Measurements from ENCODE around the gene ZNF576.
"Not testable (repeated sequence)": the region's sequence is repeated elsewhere in the genome, so short reads cannot be mapped to it uniquely, and the experiment has no call there.

The ZNF576 gene

DNA sequence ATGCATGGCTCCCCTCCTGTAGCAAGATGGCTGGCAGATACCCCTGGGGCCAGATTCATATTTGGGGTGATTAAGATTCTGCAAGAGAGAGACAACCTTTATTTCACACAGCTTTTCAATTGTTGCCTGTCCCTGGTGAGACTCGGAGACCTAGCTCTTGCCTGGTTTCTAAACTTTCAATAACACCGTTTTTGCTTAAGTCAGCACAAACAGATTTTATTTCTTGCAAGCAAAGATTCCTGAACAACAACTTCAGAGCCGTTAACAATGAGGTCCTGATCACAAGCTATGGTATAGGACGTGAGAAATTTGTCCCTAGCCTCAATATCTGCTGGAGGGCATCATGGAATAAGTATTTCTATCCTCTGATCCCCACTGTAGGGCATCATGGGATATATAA, 46.1 kb downstream of the ZNF576 start:
- H3K4me3 ChIP-seq (ENCODE audit: low read depth, low read length): no peak overlapping the region
- no peak for TF ChIP-seq CTCF (IDR thresholded peaks at IDR 0.05; ENCODE audit: control insufficient read depth, extremely low read depth, insufficient read depth)
- DNase-seq (ENCODE audit: low read depth): no peak

- no peak for TF ChIP-seq CTCF (IDR thresholded peaks at IDR 0.05; ENCODE audit: control insufficient read depth, extremely low read depth, insufficient read depth)
- no peak overlapping the region for H3K4me3 ChIP-seq (ENCODE audit: low read depth, low read length)
- no peak for DNase-seq (ENCODE audit: low read depth)
Measured at GRCh38 chr19:43643326-43643725, 46.9 kb downstream of the ZNF576 start.

GRCh38 chr19:43644181-43644580, 47.8 kb downstream of the ZNF576 start:
- no peak for TF ChIP-seq CTCF (IDR thresholded peaks at IDR 0.05; ENCODE audit: control insufficient read depth, extremely low read depth, insufficient read depth)
- DNase-seq (ENCODE audit: low read depth): no peak
- H3K4me3 ChIP-seq (ENCODE audit: low read depth, low read length): no peak overlapping the region

DNA sequence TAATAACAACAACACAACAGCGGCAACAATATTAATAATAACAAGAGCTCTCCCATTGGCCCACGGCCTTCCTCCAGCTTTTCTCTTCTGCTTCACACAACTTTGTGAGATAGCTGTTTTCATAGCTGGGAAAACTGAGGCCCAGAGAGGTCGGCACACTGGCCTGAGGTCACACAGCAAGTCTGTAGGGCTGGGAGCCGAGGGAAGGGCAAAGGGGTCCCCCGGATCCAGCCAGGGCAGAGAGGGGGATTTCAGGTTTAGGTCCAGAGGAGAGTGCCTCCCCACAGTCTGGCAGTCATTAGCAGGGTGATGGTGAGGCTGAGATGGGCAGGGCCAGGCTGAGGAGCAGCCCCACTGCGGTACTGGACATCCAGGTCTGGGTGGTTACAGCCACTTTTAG, 52.2 kb downstream of the ZNF576 start:
- H3K4me3 ChIP-seq (ENCODE audit: low read depth, low read length): no peak overlapping the region
- no peak for DNase-seq (ENCODE audit: low read depth)
- no peak for TF ChIP-seq CTCF (IDR thresholded peaks at IDR 0.05; ENCODE audit: control insufficient read depth, extremely low read depth, insufficient read depth)

- H3K4me3 ChIP-seq (ENCODE audit: low read depth, low read length): no peak overlapping the region
- DNase-seq (ENCODE audit: low read depth): no peak
- no peak for TF ChIP-seq CTCF (IDR thresholded peaks at IDR 0.05; ENCODE audit: control insufficient read depth, extremely low read depth, insufficient read depth)
Measured at GRCh38 chr19:43649514-43649913, 53.1 kb downstream of the ZNF576 start.

- not testable (repeated sequence) for H3K4me3 ChIP-seq (ENCODE audit: low read depth, low read length); DNase-seq (ENCODE audit: low read depth)
Measured at GRCh38 chr19:43650276-43650675, 53.9 kb downstream of the ZNF576 start.
